GM12873 (cell line): Measurements from ENCODE around the gene TMOD2.

Source experiments
- CTCF ChIP-seq: IDR thresholded peaks from 2 replicates; pipeline ENCODE4 v1.5.1; 2012; ENCODE audit warnings: low read depth, mild to moderate bottlenecking, moderate library complexity, low read length, control low read depth; ENCODE audit not compliant: insufficient read depth; ENCODE audit errors: missing control alignments

TMOD2 gene

GRCh38 chr15:51726302-51727073, 24.9 kb upstream of the TMOD2 start:
- TF ChIP-seq CTCF: no peak

DNA sequence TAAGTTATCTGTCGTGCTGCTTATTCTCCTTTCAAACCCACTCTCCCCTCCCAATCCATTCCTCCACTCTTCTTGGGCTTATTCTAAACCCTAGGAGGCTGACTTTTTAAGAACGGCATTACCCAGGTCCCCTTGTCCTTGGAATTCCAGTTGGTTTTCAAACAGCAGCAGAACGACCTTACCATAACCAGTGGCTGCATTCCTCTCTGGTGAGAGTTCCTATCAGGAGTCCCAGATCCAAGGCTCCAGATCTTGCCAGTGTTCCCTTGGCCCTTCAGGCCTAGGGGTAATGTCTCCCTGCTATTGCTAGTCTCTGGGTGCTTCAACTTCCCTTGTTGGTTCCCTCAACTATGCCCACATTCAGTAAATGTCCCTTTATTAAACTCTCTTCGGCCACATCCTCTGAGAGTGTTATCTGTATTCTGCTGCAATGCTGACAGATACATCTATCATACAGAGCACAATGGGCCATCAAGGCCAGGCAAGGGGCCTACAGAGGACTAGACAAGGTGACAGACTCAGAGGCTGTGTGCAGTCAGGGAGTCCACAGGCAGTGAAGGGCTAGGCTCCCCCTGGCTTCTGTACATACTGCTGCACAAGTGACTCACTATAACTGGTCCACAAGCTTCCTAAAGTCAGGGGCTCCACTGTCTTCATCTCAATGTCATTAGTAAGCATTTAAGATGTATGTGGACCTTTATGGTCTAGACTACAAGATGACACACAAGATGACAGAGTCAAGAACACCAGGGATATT, 24.1 kb upstream of the TMOD2 start:
- peak; percentile 55 for TF ChIP-seq CTCF

GRCh38 chr15:51731549-51732267, 19.7 kb upstream of the TMOD2 start:
- no peak for TF ChIP-seq CTCF

GRCh38 chr15:51732646-51733045, 18.8 kb upstream of the TMOD2 start:
- TF ChIP-seq CTCF: no peak

DNA sequence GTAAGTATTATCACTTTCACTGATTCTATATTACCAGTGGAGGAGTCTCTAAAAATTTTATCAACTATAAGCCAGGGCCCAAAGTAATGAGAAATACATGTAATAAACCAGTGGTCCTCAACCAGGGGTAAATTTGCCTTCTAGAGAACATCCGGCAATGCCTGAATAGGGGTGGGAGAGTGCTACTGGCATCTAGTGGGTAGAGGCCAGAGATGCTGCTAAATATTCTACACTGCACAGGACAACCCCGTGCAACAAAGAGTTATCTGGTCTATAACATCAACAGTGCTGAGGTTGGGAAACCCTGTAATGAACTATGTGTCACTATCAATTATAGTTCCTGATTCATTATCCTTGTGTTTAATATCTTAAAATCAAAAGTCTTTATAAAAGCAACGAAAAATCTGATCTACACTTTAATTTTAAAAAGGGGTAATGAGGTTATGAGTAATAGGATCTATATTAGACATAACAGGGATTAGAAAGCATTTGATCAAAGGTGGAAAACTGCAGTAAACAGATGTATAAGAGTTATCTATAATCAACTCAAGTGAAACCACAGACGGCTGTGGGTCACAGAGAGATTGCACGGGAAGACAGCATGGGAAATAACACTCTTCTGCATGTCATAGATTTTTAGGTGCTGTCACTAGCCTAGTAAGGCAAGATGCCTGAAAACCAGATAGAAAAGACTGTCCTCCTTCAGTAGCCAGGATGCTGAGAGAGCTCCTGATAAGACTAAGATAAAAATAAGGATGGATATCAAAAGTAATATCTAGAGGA, 16.0 kb upstream of the TMOD2 start:
- peak; percentile 59 for TF ChIP-seq CTCF

- no peak for TF ChIP-seq CTCF
These were observed 15.3 kb upstream of the TMOD2 start for GRCh38 chr15:51736069-51736468.
